ENCODE data around the gene FNDC11. TPM values are rescaled to one million over a fixed set of nuclear protein-coding genes. Genes with fewer than 3 reads are reported as not detected.

FNDC11 gene
- total and polyA plus RNA-seq, 2 of the 13 experiments (the other 11 are each of a cell fraction or from before 2014, with no cell fraction given) = 0.07 TPM; not detected in 1

DNA sequence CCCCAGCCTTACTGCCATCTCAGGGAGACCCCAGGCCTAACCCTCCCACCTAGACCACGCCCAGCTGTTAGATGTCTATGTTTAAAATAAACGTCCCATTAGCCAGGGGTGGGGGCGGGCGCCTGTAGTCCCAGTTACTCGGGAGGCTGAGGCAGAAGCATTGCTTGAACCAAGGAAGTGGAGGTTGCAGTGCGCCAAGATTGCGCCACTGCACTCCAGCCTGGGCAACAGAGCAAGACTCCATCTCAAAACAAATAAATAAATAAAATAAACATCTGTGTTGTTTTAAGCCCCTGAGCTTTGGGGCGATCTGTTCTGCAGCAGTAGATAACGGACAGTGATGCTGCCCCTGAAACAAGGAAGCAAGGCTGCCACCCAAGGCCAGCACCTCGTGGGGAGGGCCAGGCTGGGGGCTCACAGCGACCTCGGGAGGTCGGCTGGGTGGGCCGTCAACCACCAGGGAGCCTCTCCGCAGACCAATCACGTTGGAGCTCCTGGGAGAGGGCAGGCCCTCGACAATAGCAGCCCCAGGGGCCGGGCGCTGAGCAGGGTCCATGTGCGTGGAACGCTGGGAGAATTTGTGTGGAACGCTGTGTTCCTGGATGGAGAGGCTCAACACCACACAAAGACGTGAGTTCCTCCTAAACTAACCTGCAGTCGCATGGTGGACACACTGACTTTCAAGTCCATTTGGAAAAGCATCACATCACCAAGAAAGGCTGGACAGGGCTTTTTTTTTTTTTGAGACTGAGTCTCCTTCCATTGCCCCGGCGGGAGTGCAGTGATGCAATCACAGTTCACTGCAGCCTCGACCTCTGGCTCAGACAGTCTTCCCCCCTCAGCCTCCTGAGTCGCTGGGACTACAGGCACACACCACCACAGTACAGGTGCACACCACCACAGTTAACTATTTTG, 21.1 kb downstream of the FNDC11 start (continued):
- TF ChIP-seq, protein P1, sequence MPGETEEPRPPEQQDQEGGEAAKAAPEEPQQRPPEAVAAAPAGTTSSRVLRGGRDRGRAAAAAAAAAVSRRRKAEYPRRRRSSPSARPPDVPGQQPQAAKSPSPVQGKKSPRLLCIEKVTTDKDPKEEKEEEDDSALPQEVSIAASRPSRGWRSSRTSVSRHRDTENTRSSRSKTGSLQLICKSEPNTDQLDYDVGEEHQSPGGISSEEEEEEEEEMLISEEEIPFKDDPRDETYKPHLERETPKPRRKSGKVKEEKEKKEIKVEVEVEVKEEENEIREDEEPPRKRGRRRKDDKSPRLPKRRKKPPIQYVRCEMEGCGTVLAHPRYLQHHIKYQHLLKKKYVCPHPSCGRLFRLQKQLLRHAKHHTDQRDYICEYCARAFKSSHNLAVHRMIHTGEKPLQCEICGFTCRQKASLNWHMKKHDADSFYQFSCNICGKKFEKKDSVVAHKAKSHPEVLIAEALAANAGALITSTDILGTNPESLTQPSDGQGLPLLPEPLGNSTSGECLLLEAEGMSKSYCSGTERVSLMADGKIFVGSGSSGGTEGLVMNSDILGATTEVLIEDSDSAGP (CRISPR knock-in tag; IDR thresholded peaks at IDR 0.05; ENCODE audit: borderline replicate concordance) = peak; percentile 12; the same call in 1 of the 2 replicates
- TF ChIP-seq TAF1 (CRISPR knock-in tag; IDR thresholded peaks at IDR 0.05) (peak; percentile 43; the same call in 1 of the 2 replicates), POLR2AphosphoS5 (IDR thresholded peaks at IDR 0.05; ENCODE audit: low read depth, low read length) (peak; percentile 48; the same call in 1 of the 2 replicates), ZNF337 (CRISPR knock-in tag; IDR thresholded peaks at IDR 0.05; ENCODE audit: borderline replicate concordance, low read depth) (no peak), ATF7 (IDR thresholded peaks at IDR 0.05) (peak; percentile 71), ATF7 (CRISPR knock-in tag; IDR thresholded peaks at IDR 0.05) (peak; percentile 60; the same call in 1 of the 2 replicates), MYC (CRISPR knock-in tag; IDR thresholded peaks at IDR 0.05; ENCODE audit: borderline replicate concordance) (peak; percentile 55; the same call in 1 of the 2 replicates), ZNF20 (CRISPR knock-in tag; IDR thresholded peaks at IDR 0.05) (no peak), ZNF614 (CRISPR knock-in tag; IDR thresholded peaks at IDR 0.05; ENCODE audit: borderline replicate concordance) (peak; percentile 27; the same call in 1 of the 2 replicates), ZNF781 (CRISPR knock-in tag; IDR thresholded peaks at IDR 0.05; ENCODE audit: borderline replicate concordance, not compliant biosample characterization) (peak; percentile 50), ZFP36 (IDR thresholded peaks at IDR 0.05; ENCODE audit: borderline replicate concordance, low read depth, low read length, partially characterized antibody) (no peak)
- TF ChIP-seq, protein P2, sequence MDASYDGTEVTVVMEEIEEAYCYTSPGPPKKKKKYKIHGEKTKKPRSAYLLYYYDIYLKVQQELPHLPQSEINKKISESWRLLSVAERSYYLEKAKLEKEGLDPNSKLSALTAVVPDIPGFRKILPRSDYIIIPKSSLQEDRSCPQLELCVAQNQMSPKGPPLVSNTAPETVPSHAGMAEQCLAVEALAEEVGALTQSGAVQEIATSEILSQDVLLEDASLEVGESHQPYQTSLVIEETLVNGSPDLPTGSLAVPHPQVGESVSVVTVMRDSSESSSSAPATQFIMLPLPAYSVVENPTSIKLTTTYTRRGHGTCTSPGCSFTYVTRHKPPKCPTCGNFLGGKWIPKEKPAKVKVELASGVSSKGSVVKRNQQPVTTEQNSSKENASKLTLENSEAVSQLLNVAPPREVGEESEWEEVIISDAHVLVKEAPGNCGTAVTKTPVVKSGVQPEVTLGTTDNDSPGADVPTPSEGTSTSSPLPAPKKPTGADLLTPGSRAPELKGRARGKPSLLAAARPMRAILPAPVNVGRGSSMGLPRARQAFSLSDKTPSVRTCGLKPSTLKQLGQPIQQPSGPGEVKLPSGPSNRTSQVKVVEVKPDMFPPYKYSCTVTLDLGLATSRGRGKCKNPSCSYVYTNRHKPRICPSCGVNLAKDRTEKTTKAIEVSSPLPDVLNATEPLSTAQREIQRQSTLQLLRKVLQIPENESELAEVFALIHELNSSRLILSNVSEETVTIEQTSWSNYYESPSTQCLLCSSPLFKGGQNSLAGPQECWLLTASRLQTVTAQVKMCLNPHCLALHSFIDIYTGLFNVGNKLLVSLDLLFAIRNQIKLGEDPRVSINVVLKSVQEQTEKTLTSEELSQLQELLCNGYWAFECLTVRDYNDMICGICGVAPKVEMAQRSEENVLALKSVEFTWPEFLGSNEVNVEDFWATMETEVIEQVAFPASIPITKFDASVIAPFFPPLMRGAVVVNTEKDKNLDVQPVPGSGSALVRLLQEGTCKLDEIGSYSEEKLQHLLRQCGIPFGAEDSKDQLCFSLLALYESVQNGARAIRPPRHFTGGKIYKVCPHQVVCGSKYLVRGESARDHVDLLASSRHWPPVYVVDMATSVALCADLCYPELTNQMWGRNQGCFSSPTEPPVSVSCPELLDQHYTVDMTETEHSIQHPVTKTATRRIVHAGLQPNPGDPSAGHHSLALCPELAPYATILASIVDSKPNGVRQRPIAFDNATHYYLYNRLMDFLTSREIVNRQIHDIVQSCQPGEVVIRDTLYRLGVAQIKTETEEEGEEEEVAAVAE (CRISPR knock-in tag; IDR thresholded peaks at IDR 0.05; ENCODE audit: borderline replicate concordance) = peak; percentile 34
- TF ChIP-seq, protein P3, sequence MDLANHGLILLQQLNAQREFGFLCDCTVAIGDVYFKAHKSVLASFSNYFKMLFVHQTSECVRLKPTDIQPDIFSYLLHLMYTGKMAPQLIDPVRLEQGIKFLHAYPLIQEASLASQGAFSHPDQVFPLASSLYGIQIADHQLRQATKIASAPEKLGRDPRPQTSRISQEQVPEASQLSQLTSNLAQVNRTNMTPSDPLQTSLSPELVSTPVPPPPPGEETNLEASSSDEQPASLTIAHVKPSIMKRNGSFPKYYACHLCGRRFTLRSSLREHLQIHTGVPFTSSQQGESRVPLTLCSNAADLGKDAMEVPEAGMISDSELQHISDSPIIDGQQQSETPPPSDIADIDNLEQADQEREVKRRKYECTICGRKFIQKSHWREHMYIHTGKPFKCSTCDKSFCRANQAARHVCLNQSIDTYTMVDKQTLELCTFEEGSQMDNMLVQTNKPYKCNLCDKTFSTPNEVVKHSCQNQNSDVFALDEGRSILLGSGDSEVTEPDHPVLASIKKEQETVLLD (CRISPR knock-in tag; IDR thresholded peaks at IDR 0.05; ENCODE audit: low read depth) = no peak
- TF ChIP-seq, protein P4, sequence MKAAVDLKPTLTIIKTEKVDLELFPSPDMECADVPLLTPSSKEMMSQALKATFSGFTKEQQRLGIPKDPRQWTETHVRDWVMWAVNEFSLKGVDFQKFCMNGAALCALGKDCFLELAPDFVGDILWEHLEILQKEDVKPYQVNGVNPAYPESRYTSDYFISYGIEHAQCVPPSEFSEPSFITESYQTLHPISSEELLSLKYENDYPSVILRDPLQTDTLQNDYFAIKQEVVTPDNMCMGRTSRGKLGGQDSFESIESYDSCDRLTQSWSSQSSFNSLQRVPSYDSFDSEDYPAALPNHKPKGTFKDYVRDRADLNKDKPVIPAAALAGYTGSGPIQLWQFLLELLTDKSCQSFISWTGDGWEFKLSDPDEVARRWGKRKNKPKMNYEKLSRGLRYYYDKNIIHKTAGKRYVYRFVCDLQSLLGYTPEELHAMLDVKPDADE (CRISPR knock-in tag; IDR thresholded peaks at IDR 0.05) = no peak
- TF ChIP-seq, protein P5, sequence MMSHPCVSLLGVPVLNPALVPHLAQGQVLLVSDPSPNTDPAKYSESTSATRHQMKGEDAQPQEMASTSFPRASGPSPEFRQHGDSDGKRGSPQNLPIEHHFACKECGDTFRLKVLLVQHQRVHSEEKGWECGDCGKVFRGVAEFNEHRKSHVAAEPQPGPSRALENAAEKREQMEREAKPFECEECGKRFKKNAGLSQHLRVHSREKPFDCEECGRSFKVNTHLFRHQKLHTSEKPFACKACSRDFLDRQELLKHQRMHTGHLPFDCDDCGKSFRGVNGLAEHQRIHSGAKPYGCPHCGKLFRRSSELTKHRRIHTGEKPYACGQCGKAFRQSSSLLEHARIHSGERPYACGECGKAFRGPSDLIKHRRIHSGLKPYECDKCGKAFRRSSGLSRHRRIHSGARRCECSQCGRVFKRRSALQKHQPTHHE (CRISPR knock-in tag; IDR thresholded peaks at IDR 0.05; ENCODE audit: borderline replicate concordance) = 0 out of 2 replicates have a peak, but pooled peaks have one; percentile 25

Measured in HepG2 (cell line).